ENCODE data around the gene ARHGAP6.

The ARHGAP6 gene

GRCh38 chrX:11341274-11342201 lies 324.2 kb downstream of the ARHGAP6 start:
- H3K27ac ChIP-seq (ENCODE audit: low read length): no peak overlapping the region
- no peak for DNase-seq
- no peak overlapping the region for H3K4me2 ChIP-seq (ENCODE audit: low read depth, low read length)
- H3K4me3 ChIP-seq (ENCODE audit: low read length): no peak overlapping the region
- no peak overlapping the region for H3K9ac ChIP-seq (ENCODE audit: low read length)
- H2AFZ ChIP-seq (ENCODE audit: low read length): no peak overlapping the region
- H3K4me1 ChIP-seq (ENCODE audit: low read length): peaks cover 17% of the 10 kb centered on the region
- peaks cover 47% of the 10 kb centered on the region for H3K79me2 ChIP-seq (ENCODE audit: low read length)
- no peaks in the 10 kb centered on the region for H3K9me3 ChIP-seq (replicated peaks; ENCODE audit: insufficient read depth, low read length)
- no peaks in the 10 kb centered on the region for H3K27me3 ChIP-seq (replicated peaks; ENCODE audit: insufficient read depth, low read length)
- H3K36me3 ChIP-seq (replicated peaks; ENCODE audit: insufficient read depth, low read length): no peaks in the 10 kb centered on the region
- peaks cover 5% of the 10 kb centered on the region for H3F3A ChIP-seq (ENCODE audit: insufficient read depth, low read length)
- TF ChIP-seq EZH2 (optimal IDR thresholded peaks at IDR 0.05; ENCODE audit: low read depth, low read length): no peak
- TF ChIP-seq EZH2phosphoT487 (IDR thresholded peaks at IDR 0.05; ENCODE audit: low read length): no peak
- no peak for TF ChIP-seq CTCF (IDR thresholded peaks at IDR 0.05; ENCODE audit: low read length)
- H4K20me1 ChIP-seq (ENCODE audit: insufficient read depth, low read length): no peaks in the 10 kb centered on the region
- H3K9me2 ChIP-seq (replicated peaks; ENCODE audit: insufficient read depth, low read length): no peaks in the 10 kb centered on the region

DNA sequence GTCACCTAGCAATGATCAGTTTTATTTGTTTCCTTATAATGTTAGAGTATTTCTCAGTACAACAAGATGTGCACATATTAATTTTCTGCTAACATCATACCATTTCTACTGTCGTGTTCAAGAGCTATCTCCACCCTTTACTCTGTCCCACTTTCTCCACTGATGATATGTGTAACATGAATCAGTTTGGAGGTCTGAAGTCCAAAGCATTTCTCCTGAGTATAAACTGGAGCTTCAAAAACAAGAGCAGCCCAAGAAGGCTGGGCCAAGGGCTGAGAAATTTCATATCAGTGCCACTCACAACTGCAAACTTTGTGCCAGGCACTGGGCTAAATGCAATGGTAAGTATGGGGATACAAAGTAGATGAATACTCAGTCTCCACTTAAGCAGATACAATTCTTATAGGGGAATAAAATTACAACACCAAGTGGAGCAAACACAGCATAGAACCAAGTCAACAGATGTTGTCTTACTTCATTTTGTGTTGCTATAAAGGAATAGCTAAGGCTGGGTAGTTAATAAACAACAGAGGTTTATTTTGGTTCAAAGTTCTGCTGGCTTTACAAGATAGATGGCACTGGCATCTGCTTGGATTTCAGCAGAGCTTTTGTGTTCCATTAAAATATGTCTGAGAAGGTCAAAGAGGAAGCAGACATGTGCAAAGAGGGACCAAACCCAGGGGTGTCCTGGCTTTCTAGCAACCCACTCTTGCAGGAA lies 328.3 kb downstream of the ARHGAP6 start:
- Histone ChIP-seq H3K4me2 (ENCODE audit: low read depth, low read length) (no peak overlapping the region), H3K9me3 (replicated peaks; ENCODE audit: insufficient read depth, low read length) (no peaks in the 10 kb centered on the region), H3F3A (ENCODE audit: insufficient read depth, low read length) (peaks cover 8% of the 10 kb centered on the region), H3K4me3 (ENCODE audit: low read length) (no peak overlapping the region), H3K4me1 (ENCODE audit: low read length) (peaks cover 40% of the 10 kb centered on the region), H3K36me3 (replicated peaks; ENCODE audit: insufficient read depth, low read length) (no peaks in the 10 kb centered on the region), H3K9me2 (replicated peaks; ENCODE audit: insufficient read depth, low read length) (no peaks in the 10 kb centered on the region), H2AFZ (ENCODE audit: low read length) (no peak overlapping the region), H3K27ac (ENCODE audit: low read length) (peak overlapping the region; percentile 23; the same call in 1 of the 2 replicates), H3K79me2 (ENCODE audit: low read length) (peaks cover 55% of the 10 kb centered on the region), H3K27me3 (replicated peaks; ENCODE audit: insufficient read depth, low read length) (no peaks in the 10 kb centered on the region), H4K20me1 (ENCODE audit: insufficient read depth, low read length) (no peaks in the 10 kb centered on the region), H3K9ac (ENCODE audit: low read length) (no peak overlapping the region)
- no peak for DNase-seq
- TF ChIP-seq EZH2phosphoT487 (IDR thresholded peaks at IDR 0.05; ENCODE audit: low read length): no peak

GRCh38 chrX:11336201-11336600 lies 329.5 kb downstream of the ARHGAP6 start:
- no peak for TF ChIP-seq EZH2 (optimal IDR thresholded peaks at IDR 0.05; ENCODE audit: low read depth, low read length)
- no peak for TF ChIP-seq CTCF (IDR thresholded peaks at IDR 0.05; ENCODE audit: low read length)
- no peak for TF ChIP-seq EZH2phosphoT487 (IDR thresholded peaks at IDR 0.05; ENCODE audit: low read length)
- Histone ChIP-seq H3K27ac (ENCODE audit: low read length) (peak overlapping the region; percentile 84), H3K9me3 (replicated peaks; ENCODE audit: insufficient read depth, low read length) (no peaks in the 10 kb centered on the region)

More at GRCh38 chrX:11336201-11336600, 329.5 kb downstream of the ARHGAP6 start:
- Histone ChIP-seq H3K79me2 (ENCODE audit: low read length) (peaks cover 54% of the 10 kb centered on the region), H3K27me3 (replicated peaks; ENCODE audit: insufficient read depth, low read length) (no peaks in the 10 kb centered on the region), H4K20me1 (ENCODE audit: insufficient read depth, low read length) (no peaks in the 10 kb centered on the region), H3K36me3 (replicated peaks; ENCODE audit: insufficient read depth, low read length) (no peaks in the 10 kb centered on the region), H2AFZ (ENCODE audit: low read length) (no peak overlapping the region), H3K4me1 (ENCODE audit: low read length) (peaks cover 40% of the 10 kb centered on the region), H3K9ac (ENCODE audit: low read length) (peak overlapping the region; percentile 28; the same call in 1 of the 2 replicates), H3K4me2 (ENCODE audit: low read depth, low read length) (peak overlapping the region; percentile 62; the same call in 1 of the 2 replicates), H3K4me3 (ENCODE audit: low read length) (no peak overlapping the region), H3F3A (ENCODE audit: insufficient read depth, low read length) (peaks cover 8% of the 10 kb centered on the region), H3K9me2 (replicated peaks; ENCODE audit: insufficient read depth, low read length) (no peaks in the 10 kb centered on the region)
- DNase-seq: peak; percentile 77
